NCI-H187 (cell line): ENCODE measurements around the gene CHST3.
"Not testable (repeated sequence)": the region's sequence is repeated elsewhere in the genome, so short reads cannot be mapped to it uniquely, and the experiment has no call there.

Experiments
- DNase-seq, 2 experiments: peaks; one replicate each; lab custom pipeline; 2025; lab: John Stamatoyannopoulos, UW

The CHST3 gene

GRCh38 chr10:71950683-71951082 is 13.5 kb upstream of the CHST3 start:
- DNase-seq, result no peak

- DNase-seq, result no peak
Measured at GRCh38 chr10:71952745-71953144, 11.4 kb upstream of the CHST3 start.

GRCh38 chr10:71957546-71958275 is 6.5 kb upstream of the CHST3 start:
- DNase-seq, result no peak

- no peak for DNase-seq
Measured at GRCh38 chr10:71959526-71959925, 4.7 kb upstream of the CHST3 start.

GRCh38 chr10:71961831-71962230 is 2.4 kb upstream of the CHST3 start:
- no peak for DNase-seq

- no peak for DNase-seq
Measured at GRCh38 chr10:71962901-71963300, 1.3 kb upstream of the CHST3 start.

GRCh38 chr10:71963351-71964097 is 671 bp upstream of the CHST3 start:
- no peak for DNase-seq

- DNase-seq, result no peak
Measured at GRCh38 chr10:71964743-71965515, 734 bp downstream of the CHST3 start.

GRCh38 chr10:71965623-71966022 is 1.4 kb downstream of the CHST3 start:
- DNase-seq, result no peak

GRCh38 chr10:71966046-71967004 is 2.1 kb downstream of the CHST3 start:
- no peak for DNase-seq

GRCh38 chr10:71967958-71968357 is 3.8 kb downstream of the CHST3 start:
- not testable (repeated sequence) for DNase-seq

GRCh38 chr10:71968553-71969474 is 4.6 kb downstream of the CHST3 start:
- no peak for DNase-seq

GRCh38 chr10:71969929-71970328 is 5.7 kb downstream of the CHST3 start:
- no peak for DNase-seq

- DNase-seq, result no peak
Measured at GRCh38 chr10:71970331-71970730, 6.1 kb downstream of the CHST3 start.

GRCh38 chr10:71970869-71971268 is 6.7 kb downstream of the CHST3 start:
- DNase-seq, result no peak

- no peak for DNase-seq
Measured at GRCh38 chr10:71971311-71971731, 7.1 kb downstream of the CHST3 start.

GRCh38 chr10:71971769-71972555 is 7.8 kb downstream of the CHST3 start:
- no peak for DNase-seq

- DNase-seq, result no peak
Measured at GRCh38 chr10:71972746-71973695, 8.8 kb downstream of the CHST3 start.
